GM19452 (cell line): Measurements from ENCODE around the gene PAQR3.
A peak's percentile ranks its signal among the peaks of the same experiment; 100 is the strongest.

ENCODE experiments used
- ATAC-seq: cut with Tn5 transposase; IDR thresholded peaks from one replicate; pipeline ENCODE4 v1.9.1; 2021; ENCODE audit not compliant: unreplicated experiment

The PAQR3 gene

GRCh38 chr4:78938868-78939666 is at the start of gene PAQR3:
PAQR3 (minus strand) TSS chr4:78939438; CDS start chr4:78939224, 214 bp downstream.
- peak; percentile 98 for ATAC-seq

- ATAC-seq, result no peak
Observed at GRCh38 chr4:78987683-78988082, 48.4 kb upstream of the PAQR3 start.

- ATAC-seq, result no peak
Observed at GRCh38 chr4:78984593-78984992, 45.4 kb upstream of the PAQR3 start.

- ATAC-seq, result no peak
Observed at GRCh38 chr4:78975865-78976264, 36.6 kb upstream of the PAQR3 start.

GRCh38 chr4:78971776-78972175 is 32.5 kb upstream of the PAQR3 start:
- no peak for ATAC-seq

GRCh38 chr4:78971326-78971725 is 32.1 kb upstream of the PAQR3 start:
- no peak for ATAC-seq

- ATAC-seq, result no peak
Observed at GRCh38 chr4:78962597-78963115, 23.4 kb upstream of the PAQR3 start.

- ATAC-seq, result no peak
Observed at GRCh38 chr4:78960926-78961325, 21.7 kb upstream of the PAQR3 start.

- no peak for ATAC-seq
Observed at GRCh38 chr4:78956975-78957374, 17.7 kb upstream of the PAQR3 start.

GRCh38 chr4:78953769-78954666 is 14.8 kb upstream of the PAQR3 start:
- no peak for ATAC-seq

GRCh38 chr4:78953231-78953630 is 14.0 kb upstream of the PAQR3 start:
- no peak for ATAC-seq

- peak; percentile 70 for ATAC-seq
Observed at GRCh38 chr4:78951862-78952472, 12.7 kb upstream of the PAQR3 start.

GRCh38 chr4:78949735-78950134 is 10.5 kb upstream of the PAQR3 start:
- ATAC-seq, result no peak

GRCh38 chr4:78945651-78946179 is 6.5 kb upstream of the PAQR3 start:
- no peak for ATAC-seq

GRCh38 chr4:78944381-78944780 is 5.1 kb upstream of the PAQR3 start:
- no peak for ATAC-seq

- no peak for ATAC-seq
Observed at GRCh38 chr4:78940752-78941151, 1.5 kb upstream of the PAQR3 start.

GRCh38 chr4:78939667-78940008 is 400 bp upstream of the PAQR3 start:
- ATAC-seq, result peak; percentile 22

GRCh38 chr4:78938474-78938867 is 767 bp downstream of the PAQR3 start:
- no peak for ATAC-seq

GRCh38 chr4:78937837-78938236 is 1.4 kb downstream of the PAQR3 start:
- no peak for ATAC-seq

- ATAC-seq, result no peak
Observed at GRCh38 chr4:78936989-78937388, 2.2 kb downstream of the PAQR3 start.

GRCh38 chr4:78930016-78930629 is 9.1 kb downstream of the PAQR3 start:
- ATAC-seq, result no peak
